Measurements from ENCODE around the gene CLASP1. TPM values are rescaled to one million over a fixed set of nuclear protein-coding genes. Genes with fewer than 3 reads are reported as not detected.
"Not testable (repeated sequence)": the region's sequence is repeated elsewhere in the genome, so short reads cannot be mapped to it uniquely, and the experiment has no call there.

Gene CLASP1
- total RNA-seq, 1 donor from 2014 or later = 110 TPM

DNA sequence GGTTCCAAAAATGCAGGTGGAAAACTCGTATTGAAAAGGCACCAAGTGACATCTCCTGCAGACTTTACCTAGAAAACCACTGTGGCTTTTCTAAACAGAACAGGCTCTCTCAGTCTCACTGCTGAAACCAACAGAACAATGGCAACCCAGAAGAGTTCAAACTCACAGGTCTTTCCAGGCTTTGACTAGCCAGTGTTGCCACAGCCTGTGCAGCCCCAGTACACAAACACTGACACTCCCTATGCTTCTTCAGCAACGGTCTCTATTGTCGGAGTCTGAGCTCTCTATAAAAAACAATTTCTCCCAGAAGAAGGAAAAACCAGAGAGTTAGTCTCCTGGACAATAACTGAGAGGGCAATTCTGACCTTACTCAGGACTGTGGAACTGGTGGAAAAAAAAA, 206.4 kb downstream of the CLASP1 start:
- H3K36me3 ChIP-seq = peaks cover 12% of the 10 kb centered on the region

DNA sequence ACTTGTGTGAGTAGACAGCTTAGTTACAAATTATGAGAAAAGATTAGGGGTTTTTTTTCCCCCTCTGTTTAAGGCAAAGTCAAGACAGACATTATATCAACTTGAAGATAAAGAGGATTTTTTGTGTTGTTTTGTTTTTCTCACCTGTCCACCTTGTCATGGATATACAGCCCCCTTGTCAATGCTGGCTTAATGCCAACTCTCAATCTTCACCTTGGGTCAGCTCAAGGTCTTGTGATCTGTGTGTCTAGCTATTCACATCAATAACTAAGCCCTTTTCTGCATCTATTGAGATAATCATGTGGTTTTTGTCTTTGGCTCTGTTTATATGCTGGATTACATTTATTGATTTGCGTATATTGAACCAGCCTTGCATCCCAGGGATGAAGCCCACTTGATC, 211.0 kb downstream of the CLASP1 start:
- not testable (repeated sequence) for H4K20me1 ChIP-seq (ENCODE audit: low read depth); H3K9ac ChIP-seq; DNase-seq (ENCODE audit: low spot score); H3K36me3 Mint-ChIP-seq; H3K4me3 Mint-ChIP-seq; H3K27ac Mint-ChIP-seq; H3K9me3 ChIP-seq (ENCODE audit: low read depth); H3K27me3 Mint-ChIP-seq (ENCODE audit: insufficient read depth, low read depth); H3K4me1 ChIP-seq; H3K79me2 ChIP-seq (ENCODE audit: low read depth); H3F3A ChIP-seq (ENCODE audit: low read depth); H3K4me3 ChIP-seq; H3K36me3 ChIP-seq; H2AFZ ChIP-seq (replicated peaks); H3K27me3 ChIP-seq; H3K9me3 Mint-ChIP-seq; H3K27ac ChIP-seq; H3K4me1 Mint-ChIP-seq; H3K4me2 ChIP-seq

More for the DNA sequence above, 206.4 kb downstream of the CLASP1 start:
- Histone ChIP-seq H3K4me3 (no peak overlapping the region), H3K9ac (no peak overlapping the region), H3K9me3 (ENCODE audit: low read depth) (no peaks in the 10 kb centered on the region), H3K79me2 (ENCODE audit: low read depth) (no peaks in the 10 kb centered on the region), H3K4me2 (no peak overlapping the region), H3K27ac (no peak overlapping the region), H3F3A (ENCODE audit: low read depth) (no peaks in the 10 kb centered on the region), H3K4me1 (no peaks in the 10 kb centered on the region), H2AFZ (replicated peaks) (no peak overlapping the region), H4K20me1 (ENCODE audit: low read depth) (no peaks in the 10 kb centered on the region), H3K27me3 (no peaks in the 10 kb centered on the region)
- no peaks in the 10 kb centered on the region for H3K9me3 Mint-ChIP-seq
- no peaks in the 10 kb centered on the region for H3K4me1 Mint-ChIP-seq
- no peak overlapping the region for H3K4me3 Mint-ChIP-seq
- peaks cover 29% of the 10 kb centered on the region for H3K36me3 Mint-ChIP-seq
- DNase-seq (ENCODE audit: low spot score) = no peak
- TF ChIP-seq, protein P1, sequence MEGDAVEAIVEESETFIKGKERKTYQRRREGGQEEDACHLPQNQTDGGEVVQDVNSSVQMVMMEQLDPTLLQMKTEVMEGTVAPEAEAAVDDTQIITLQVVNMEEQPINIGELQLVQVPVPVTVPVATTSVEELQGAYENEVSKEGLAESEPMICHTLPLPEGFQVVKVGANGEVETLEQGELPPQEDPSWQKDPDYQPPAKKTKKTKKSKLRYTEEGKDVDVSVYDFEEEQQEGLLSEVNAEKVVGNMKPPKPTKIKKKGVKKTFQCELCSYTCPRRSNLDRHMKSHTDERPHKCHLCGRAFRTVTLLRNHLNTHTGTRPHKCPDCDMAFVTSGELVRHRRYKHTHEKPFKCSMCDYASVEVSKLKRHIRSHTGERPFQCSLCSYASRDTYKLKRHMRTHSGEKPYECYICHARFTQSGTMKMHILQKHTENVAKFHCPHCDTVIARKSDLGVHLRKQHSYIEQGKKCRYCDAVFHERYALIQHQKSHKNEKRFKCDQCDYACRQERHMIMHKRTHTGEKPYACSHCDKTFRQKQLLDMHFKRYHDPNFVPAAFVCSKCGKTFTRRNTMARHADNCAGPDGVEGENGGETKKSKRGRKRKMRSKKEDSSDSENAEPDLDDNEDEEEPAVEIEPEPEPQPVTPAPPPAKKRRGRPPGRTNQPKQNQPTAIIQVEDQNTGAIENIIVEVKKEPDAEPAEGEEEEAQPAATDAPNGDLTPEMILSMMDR (IDR thresholded peaks at IDR 0.05) = no peak
- TF ChIP-seq EZH2phosphoT487 (IDR thresholded peaks at IDR 0.05) (no peak), EZH2 (IDR thresholded peaks at IDR 0.05) (no peak)
- H3K27ac Mint-ChIP-seq = no peak overlapping the region
- no peaks in the 10 kb centered on the region for H3K27me3 Mint-ChIP-seq (ENCODE audit: insufficient read depth, low read depth)

DNA sequence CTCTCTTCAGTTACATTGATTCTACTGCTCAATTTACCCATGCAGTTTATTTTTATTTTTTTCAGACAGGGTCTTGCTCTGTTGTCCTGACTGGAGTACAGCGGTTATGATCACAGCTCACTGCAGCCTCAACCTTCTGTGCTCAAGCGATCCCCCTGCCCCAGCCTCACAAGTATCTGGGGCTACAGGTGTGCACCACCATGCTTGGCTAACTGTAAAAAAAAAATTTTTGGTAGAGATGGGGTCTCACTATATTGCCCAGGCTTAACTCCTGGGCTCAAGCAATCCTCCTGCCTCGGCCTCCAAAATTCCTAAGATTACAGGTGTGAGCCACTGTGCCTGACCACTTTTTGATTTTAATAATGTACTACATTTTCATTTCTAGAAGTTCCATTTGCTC, 212.3 kb downstream of the CLASP1 start:
- peaks cover 6% of the 10 kb centered on the region for H3K36me3 ChIP-seq
- H3F3A ChIP-seq (ENCODE audit: low read depth) = no peaks in the 10 kb centered on the region
- Mint-ChIP-seq H3K27me3 (ENCODE audit: insufficient read depth, low read depth) (peaks cover 2% of the 10 kb centered on the region), H3K4me3 (no peak overlapping the region), H3K4me1 (no peaks in the 10 kb centered on the region), H3K36me3 (peaks cover 5% of the 10 kb centered on the region), H3K9me3 (no peaks in the 10 kb centered on the region), H3K27ac (no peak overlapping the region)
- H3K79me2 ChIP-seq (ENCODE audit: low read depth) = no peaks in the 10 kb centered on the region
- no peaks in the 10 kb centered on the region for H3K27me3 ChIP-seq
- no peak overlapping the region for H2AFZ ChIP-seq (replicated peaks)
- no peak for DNase-seq (ENCODE audit: low spot score)
- H3K9me3 ChIP-seq (ENCODE audit: low read depth) = no peaks in the 10 kb centered on the region
- H3K4me3 ChIP-seq = no peak overlapping the region
- H4K20me1 ChIP-seq (ENCODE audit: low read depth) = no peaks in the 10 kb centered on the region
- H3K27ac ChIP-seq = no peak overlapping the region
- TF ChIP-seq, protein P1 (IDR thresholded peaks at IDR 0.05) = no peak
- no peak for TF ChIP-seq EZH2phosphoT487 (IDR thresholded peaks at IDR 0.05)
- TF ChIP-seq EZH2 (IDR thresholded peaks at IDR 0.05) = no peak
- H3K4me2 ChIP-seq = no peak overlapping the region
- no peaks in the 10 kb centered on the region for H3K4me1 ChIP-seq
- H3K9ac ChIP-seq = no peak overlapping the region

DNA sequence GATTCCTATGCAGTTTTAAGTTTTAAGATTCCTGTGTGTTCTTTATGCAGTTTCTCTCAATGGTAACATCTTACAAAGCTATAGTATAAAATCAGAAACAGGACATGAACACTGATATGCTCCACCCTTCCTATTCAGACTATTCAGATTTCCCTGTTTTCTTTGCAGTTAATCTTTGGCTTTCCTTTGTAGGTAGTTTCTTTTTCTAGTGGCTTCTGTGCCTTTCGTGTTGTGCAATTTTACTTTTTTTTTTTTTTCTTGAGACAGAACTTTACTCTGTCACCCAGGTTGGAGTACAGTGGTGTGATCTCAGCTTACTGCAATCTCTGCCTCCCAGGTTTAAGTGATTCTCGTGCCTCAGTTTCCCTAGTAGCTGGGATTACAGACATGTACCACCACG, 213.5 kb downstream of the CLASP1 start:
- H3K79me2 ChIP-seq (ENCODE audit: low read depth) = no peaks in the 10 kb centered on the region
- Mint-ChIP-seq H3K27me3 (ENCODE audit: insufficient read depth, low read depth) (peaks cover 2% of the 10 kb centered on the region), H3K36me3 (peaks cover 5% of the 10 kb centered on the region), H3K27ac (no peak overlapping the region), H3K9me3 (no peaks in the 10 kb centered on the region), H3K4me3 (no peak overlapping the region), H3K4me1 (no peaks in the 10 kb centered on the region)
- H3K9me3 ChIP-seq (ENCODE audit: low read depth) = no peaks in the 10 kb centered on the region
- H4K20me1 ChIP-seq (ENCODE audit: low read depth) = no peaks in the 10 kb centered on the region
- no peak overlapping the region for H2AFZ ChIP-seq (replicated peaks)
- DNase-seq (ENCODE audit: low spot score) = no peak
- no peak overlapping the region for H3K9ac ChIP-seq
- H3K4me2 ChIP-seq = no peak overlapping the region
- H3K36me3 ChIP-seq = peaks cover 6% of the 10 kb centered on the region
- no peak overlapping the region for H3K27ac ChIP-seq
- H3K4me1 ChIP-seq = no peaks in the 10 kb centered on the region
- no peak overlapping the region for H3K4me3 ChIP-seq
- H3K27me3 ChIP-seq = no peaks in the 10 kb centered on the region
- H3F3A ChIP-seq (ENCODE audit: low read depth) = no peaks in the 10 kb centered on the region
- TF ChIP-seq EZH2phosphoT487 (IDR thresholded peaks at IDR 0.05) (no peak), EZH2 (IDR thresholded peaks at IDR 0.05) (no peak)
- TF ChIP-seq, protein P1 (IDR thresholded peaks at IDR 0.05) = no peak
